Uterus (tissue), 2 donors: ENCODE results near the gene SNCB.

Experiments used
- POLR2A ChIP-seq, 2 donors: fragments of 450-650 bp; IDR thresholded peaks; one replicate each; pipeline ENCODE4 v1.6.1; 2016; ENCODE audit warnings: antibody characterized with exemption in 2 of 2, mild to moderate bottlenecking in 1 of 2, moderate library complexity in 1 of 2
- TF ChIP-seq, protein P1 (sequence below), 4 experiments: fragments of 200-600 bp in 2 of 4; fragments of 450-650 bp in 2 of 4; sonication (generic) in 2 of 4; IDR thresholded peaks; one replicate each; pipeline ENCODE4 v1.5.1; 2016 to 2019; ENCODE audit warnings: antibody characterized with exemption in 4 of 4, mild to moderate bottlenecking in 2 of 4, moderate library complexity in 1 of 4

DNA sequence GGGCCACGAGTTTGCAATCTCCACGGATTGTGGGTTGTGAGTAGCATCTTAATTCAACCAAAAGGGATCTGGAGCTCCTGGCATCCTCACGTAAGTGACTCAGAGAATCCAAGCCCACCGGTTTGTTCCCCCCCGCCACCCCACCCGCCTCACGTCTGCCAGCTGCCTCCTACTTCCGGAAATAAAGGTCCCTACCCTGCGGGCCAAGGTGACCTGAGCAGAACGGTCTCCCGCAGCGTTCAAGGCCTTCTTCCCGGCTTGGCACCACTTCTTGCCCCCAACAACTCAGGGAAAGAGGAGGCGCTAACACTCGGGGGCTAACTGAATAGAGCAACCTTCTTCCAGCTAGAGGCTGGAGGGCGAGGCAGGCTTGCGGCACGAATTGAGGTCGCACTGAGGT is 11.6 kb downstream of the SNCB start:
- TF ChIP-seq, protein P1, sequence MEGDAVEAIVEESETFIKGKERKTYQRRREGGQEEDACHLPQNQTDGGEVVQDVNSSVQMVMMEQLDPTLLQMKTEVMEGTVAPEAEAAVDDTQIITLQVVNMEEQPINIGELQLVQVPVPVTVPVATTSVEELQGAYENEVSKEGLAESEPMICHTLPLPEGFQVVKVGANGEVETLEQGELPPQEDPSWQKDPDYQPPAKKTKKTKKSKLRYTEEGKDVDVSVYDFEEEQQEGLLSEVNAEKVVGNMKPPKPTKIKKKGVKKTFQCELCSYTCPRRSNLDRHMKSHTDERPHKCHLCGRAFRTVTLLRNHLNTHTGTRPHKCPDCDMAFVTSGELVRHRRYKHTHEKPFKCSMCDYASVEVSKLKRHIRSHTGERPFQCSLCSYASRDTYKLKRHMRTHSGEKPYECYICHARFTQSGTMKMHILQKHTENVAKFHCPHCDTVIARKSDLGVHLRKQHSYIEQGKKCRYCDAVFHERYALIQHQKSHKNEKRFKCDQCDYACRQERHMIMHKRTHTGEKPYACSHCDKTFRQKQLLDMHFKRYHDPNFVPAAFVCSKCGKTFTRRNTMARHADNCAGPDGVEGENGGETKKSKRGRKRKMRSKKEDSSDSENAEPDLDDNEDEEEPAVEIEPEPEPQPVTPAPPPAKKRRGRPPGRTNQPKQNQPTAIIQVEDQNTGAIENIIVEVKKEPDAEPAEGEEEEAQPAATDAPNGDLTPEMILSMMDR (IDR thresholded peaks at IDR 0.05), result no peak
- TF ChIP-seq POLR2A (IDR thresholded peaks at IDR 0.05), result no peak
